GM20000 (cell line): ENCODE results near the gene NFKBIE.

Experiments
- DNase-seq: peaks from one replicate; pipeline ENCODE4 v3.0.0; 2012; ENCODE audit warnings: low spot score
- TF ChIP-seq, protein P1 (sequence below): IDR thresholded peaks from 2 replicates; pipeline ENCODE4 v1.5.1; 2012; ENCODE audit warnings: mild to moderate bottlenecking, control low read depth; ENCODE audit errors: extremely low read depth, missing control alignments

The NFKBIE gene

DNA sequence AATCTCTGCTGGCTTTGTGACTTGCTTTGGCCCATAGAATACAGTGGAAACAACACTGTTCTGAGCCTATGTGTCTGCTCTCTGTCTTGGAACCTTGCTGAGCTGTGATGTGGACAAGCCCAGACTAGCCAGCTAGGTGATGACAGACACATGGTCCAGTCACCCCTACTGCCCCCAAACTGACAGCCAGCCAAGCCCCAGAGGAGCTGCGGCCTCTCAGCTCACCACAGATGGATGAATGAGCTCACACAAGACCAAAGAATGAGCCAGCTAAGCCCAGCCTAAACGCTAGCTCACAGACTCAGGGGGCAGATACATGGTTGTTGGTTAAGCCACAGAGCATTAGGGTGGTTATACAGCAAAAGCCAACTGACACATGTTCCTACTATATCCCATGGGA is 43.7 kb upstream of the NFKBIE start:
- TF ChIP-seq, protein P1, sequence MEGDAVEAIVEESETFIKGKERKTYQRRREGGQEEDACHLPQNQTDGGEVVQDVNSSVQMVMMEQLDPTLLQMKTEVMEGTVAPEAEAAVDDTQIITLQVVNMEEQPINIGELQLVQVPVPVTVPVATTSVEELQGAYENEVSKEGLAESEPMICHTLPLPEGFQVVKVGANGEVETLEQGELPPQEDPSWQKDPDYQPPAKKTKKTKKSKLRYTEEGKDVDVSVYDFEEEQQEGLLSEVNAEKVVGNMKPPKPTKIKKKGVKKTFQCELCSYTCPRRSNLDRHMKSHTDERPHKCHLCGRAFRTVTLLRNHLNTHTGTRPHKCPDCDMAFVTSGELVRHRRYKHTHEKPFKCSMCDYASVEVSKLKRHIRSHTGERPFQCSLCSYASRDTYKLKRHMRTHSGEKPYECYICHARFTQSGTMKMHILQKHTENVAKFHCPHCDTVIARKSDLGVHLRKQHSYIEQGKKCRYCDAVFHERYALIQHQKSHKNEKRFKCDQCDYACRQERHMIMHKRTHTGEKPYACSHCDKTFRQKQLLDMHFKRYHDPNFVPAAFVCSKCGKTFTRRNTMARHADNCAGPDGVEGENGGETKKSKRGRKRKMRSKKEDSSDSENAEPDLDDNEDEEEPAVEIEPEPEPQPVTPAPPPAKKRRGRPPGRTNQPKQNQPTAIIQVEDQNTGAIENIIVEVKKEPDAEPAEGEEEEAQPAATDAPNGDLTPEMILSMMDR: no peak
- no peak for DNase-seq

DNA sequence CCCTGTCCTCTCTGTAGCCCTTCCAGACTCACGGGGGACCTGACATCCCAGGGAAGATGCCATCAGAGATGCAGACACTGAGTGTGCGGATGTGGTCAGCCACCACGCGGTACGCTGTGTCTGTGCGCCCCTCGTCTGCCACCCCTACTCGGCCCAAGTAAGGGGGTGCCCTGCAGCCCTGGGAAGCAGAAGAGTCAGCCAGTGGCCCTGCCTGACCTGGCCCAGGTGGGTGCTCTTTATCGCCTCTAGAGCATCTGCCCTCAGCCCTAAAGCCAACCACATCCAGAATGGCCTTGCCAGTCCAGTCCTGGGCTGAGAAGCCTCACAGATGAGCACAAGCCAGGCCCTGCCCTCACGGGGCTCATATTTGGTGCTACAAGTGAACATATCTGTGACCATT is 41.9 kb upstream of the NFKBIE start:
- TF ChIP-seq, protein P1: no peak

DNA sequence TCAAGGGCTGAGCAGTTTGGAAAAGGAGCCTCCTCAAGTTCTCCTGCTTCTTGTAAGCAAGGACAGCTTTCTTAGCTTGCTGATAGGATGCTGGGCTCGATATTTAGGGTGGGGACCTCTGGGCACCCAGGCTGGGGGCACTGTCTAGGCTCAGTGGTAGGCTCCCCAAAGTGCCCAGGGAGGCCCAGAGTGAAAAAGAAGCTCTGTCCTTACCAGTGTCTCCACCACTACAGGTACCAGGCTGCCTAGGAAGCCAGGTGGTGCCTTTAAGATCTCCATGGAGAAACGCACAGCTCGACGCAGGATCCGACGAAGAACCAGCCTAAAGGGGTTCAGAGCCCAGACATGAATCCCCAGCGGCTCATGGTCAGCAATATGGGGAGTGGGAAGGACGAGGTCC is 41.4 kb upstream of the NFKBIE start:
- TF ChIP-seq, protein P1: no peak
- DNase-seq: no peak

More for the DNA sequence above, 41.9 kb upstream of the NFKBIE start:
- no peak for DNase-seq

DNA sequence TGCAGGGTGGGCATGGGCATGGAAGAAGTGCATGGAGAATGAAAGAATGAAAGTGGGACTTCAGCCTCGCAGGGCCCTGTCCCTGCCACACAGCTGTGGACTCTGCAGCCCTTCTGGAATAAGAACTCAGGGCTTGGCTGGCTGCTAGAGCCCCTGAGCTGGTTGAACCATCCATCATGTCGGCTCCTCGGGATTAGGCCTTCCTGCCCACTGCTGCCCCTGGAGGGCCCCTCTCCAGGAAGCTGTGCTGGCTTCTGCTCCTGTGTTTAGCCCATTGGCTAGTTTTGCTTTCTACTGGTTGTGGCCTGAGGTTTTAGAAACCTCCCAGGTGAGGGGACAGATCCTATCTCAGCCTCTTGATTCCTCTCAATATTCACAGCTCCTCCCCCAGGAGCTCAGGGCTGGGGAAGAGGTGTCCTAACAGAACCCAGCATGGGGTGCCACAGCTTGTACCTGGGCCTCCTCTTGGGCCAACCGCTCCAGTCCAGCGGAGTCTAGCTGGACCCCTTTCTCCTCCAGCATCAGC is 39.9 kb upstream of the NFKBIE start:
- DNase-seq: no peak
- TF ChIP-seq, protein P1: no peak

DNA sequence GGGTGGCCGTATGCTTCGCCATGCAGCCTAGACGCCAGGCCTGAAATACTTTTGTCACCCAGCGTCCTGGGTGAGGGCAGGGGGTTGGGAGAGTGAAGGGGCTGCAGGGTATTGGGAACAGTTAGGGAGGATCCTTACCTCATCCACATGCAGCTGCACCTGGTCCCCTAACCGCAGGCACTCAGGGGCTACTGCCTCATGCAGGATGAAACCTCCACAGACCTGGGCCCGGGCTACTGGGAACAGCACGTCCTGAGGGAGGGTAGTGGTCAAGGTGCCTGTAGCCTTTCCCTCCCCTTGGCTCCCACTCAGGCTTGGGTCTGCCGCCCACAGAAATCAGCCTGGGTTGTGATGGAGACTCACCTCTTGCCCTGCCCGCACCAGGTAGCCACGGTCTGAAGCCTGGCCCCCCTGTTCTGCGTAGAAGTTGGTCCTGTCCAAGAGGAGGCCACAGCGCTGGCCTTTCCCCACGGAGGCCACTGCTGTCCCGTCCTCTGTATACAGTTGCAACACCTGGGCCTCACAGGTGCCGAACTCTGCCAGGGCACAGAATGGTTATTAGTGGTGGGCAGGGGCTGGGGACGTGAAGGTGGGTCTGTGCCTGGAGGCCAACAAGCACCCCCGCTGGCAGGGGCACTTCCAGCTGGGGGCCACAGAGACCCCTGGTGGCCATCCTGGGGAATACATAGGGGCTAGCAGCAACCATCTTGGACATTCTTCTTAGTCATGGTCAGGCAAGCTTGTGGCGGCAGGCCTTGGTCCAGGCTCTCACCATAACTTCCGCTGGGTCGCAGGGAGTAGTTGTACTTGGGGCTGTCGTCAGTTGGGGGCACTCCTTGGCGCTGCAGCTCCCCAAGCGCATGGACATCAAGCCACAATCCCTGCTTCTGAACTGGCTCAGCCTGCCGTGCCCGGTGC is 39.2 kb upstream of the NFKBIE start:
- DNase-seq: peak; percentile 71
- TF ChIP-seq, protein P1: peak; percentile 66

DNA sequence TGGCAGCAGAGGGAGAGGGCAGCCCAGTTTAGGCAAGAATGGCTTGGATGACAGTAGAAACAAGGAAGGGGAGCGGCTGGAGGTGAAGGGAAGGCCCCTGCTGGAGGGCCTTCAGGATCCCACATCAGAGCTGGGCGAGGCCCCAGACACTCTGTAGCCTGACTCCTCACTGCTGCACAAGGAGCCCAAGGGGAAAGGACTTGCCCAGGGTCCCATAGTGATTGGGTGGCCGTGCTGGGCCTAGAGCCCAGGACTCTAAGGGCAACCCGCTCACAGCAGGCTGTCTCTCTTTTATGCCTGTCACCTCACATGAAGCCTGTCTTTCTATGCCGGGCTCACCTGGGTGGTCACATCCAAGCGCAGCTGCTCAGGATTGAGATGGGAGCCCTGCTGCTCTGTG is 38.5 kb upstream of the NFKBIE start:
- TF ChIP-seq, protein P1: no peak

DNA sequence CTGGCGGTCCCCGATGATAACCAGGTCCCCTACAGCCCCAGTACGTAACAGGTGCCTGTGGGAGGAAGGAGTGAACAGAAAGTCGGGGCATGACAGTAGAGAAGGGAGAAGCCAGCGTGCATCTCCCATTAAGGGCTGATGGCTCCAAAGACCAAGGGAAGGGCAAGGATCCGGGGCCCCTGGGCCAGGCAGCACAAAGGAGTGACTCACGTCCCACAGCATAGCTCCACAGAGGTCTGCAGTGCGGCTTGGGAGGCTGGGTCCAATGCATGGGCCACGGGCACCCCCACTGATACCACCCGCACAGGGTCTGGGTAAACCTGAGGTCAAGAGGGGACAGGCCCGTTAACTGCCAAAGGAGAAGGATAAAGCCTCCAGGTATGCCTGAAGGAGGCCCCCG is 37.5 kb upstream of the NFKBIE start:
- TF ChIP-seq, protein P1: no peak
- no peak for DNase-seq

More for the DNA sequence above, 38.5 kb upstream of the NFKBIE start:
- DNase-seq: no peak
